TTC549 (cell line): Measurements from ENCODE around the gene PGAP3.

Source experiments
- FAIRE-seq: peaks from 2 replicates; lab custom pipeline; 2012; peaks lifted over from hg19 to GRCh38; lab: Jason Lieb, UNC

The PGAP3 gene

GRCh38 chr17:39659279-39660010, 28.4 kb downstream of the PGAP3 start:
- FAIRE-seq = no peak

GRCh38 chr17:39658760-39659159, 29.1 kb downstream of the PGAP3 start:
- FAIRE-seq = no peak

GRCh38 chr17:39658346-39658745, 29.5 kb downstream of the PGAP3 start:
- FAIRE-seq = no peak

- no peak for FAIRE-seq
Measured at GRCh38 chr17:39655105-39655504, 32.8 kb downstream of the PGAP3 start.

- no peak for FAIRE-seq
Measured at GRCh38 chr17:39653662-39654331, 34.1 kb downstream of the PGAP3 start.

- no peak for FAIRE-seq
Measured at GRCh38 chr17:39653316-39653661, 34.6 kb downstream of the PGAP3 start.

- FAIRE-seq = no peak
Measured at GRCh38 chr17:39652587-39653315, 35.1 kb downstream of the PGAP3 start.

- FAIRE-seq = no peak
Measured at GRCh38 chr17:39651923-39652586, 35.8 kb downstream of the PGAP3 start.

- FAIRE-seq = no peak
Measured at GRCh38 chr17:39650121-39650579, 37.7 kb downstream of the PGAP3 start.

GRCh38 chr17:39648616-39649366, 39.1 kb downstream of the PGAP3 start:
- no peak for FAIRE-seq

GRCh38 chr17:39647256-39647655, 40.6 kb downstream of the PGAP3 start:
- FAIRE-seq = no peak

GRCh38 chr17:39643271-39643670, 44.6 kb downstream of the PGAP3 start:
- no peak for FAIRE-seq

- FAIRE-seq = no peak
Measured at GRCh38 chr17:39642291-39643074, 45.4 kb downstream of the PGAP3 start.

GRCh38 chr17:39641883-39642282, 46.0 kb downstream of the PGAP3 start:
- no peak for FAIRE-seq

GRCh38 chr17:39641097-39641496, 46.8 kb downstream of the PGAP3 start:
- FAIRE-seq = no peak

- FAIRE-seq = no peak
Measured at GRCh38 chr17:39640591-39641031, 47.2 kb downstream of the PGAP3 start.

GRCh38 chr17:39639566-39640458, 48.0 kb downstream of the PGAP3 start:
- FAIRE-seq = no peak

- no peak for FAIRE-seq
Measured at GRCh38 chr17:39639043-39639442, 48.8 kb downstream of the PGAP3 start.

GRCh38 chr17:39638317-39638716, 49.5 kb downstream of the PGAP3 start:
- no peak for FAIRE-seq
